Measurements from ENCODE around the gene TRIM74.
"Not testable (repeated sequence)": the region's sequence is repeated elsewhere in the genome, so short reads cannot be mapped to it uniquely, and the experiment has no call there.

DNA sequence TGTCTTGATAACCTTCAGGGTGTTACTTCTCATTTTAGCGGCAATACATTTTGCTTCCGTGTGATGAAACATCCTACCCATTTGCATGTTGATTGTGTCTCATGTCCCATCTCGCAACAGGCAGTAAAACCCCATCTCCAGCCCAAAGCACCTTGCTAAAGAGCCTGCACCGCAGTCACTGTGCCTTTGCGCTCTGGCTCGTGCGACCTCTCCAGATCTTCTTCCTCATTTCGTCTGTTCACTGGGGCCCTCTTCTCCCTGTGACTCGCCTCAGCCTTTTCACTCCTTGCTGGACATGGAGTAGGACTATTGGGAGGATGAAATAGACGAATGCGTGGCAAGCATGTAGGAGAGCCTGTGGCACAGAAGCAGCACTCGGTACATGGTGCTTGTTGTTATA, 57.9 kb downstream of the TRIM74 start:
- TF ChIP-seq, protein P1, sequence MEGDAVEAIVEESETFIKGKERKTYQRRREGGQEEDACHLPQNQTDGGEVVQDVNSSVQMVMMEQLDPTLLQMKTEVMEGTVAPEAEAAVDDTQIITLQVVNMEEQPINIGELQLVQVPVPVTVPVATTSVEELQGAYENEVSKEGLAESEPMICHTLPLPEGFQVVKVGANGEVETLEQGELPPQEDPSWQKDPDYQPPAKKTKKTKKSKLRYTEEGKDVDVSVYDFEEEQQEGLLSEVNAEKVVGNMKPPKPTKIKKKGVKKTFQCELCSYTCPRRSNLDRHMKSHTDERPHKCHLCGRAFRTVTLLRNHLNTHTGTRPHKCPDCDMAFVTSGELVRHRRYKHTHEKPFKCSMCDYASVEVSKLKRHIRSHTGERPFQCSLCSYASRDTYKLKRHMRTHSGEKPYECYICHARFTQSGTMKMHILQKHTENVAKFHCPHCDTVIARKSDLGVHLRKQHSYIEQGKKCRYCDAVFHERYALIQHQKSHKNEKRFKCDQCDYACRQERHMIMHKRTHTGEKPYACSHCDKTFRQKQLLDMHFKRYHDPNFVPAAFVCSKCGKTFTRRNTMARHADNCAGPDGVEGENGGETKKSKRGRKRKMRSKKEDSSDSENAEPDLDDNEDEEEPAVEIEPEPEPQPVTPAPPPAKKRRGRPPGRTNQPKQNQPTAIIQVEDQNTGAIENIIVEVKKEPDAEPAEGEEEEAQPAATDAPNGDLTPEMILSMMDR (conservative IDR thresholded peaks at IDR 0.05 in 1 of 2, IDR thresholded peaks at IDR 0.05 in 1 of 2; ENCODE audit: extremely low read depth in 1 of 2, insufficient read depth in 1 of 2, low read depth in 1 of 2, low read length in 2 of 2): not testable (repeated sequence)
- TF ChIP-seq EZH2 (IDR thresholded peaks at IDR 0.05; ENCODE audit: borderline replicate concordance, low read length): not testable (repeated sequence)

All from mammary epithelial cell (primary cell).